Endothelial cell of umbilical vein (primary cell): ENCODE data around the gene TEX11. TPM values are rescaled to one million over a fixed set of nuclear protein-coding genes. Genes with fewer than 3 reads are reported as not detected.

Source experiments
- BruUV-seq: library from RNA; stranded (reverse); fragments of 400-500 nt; replicated peaks from 2 replicates; lab custom pipeline; 2021; lab: Mats Ljungman, UMichigan
- CTCF ChIA-PET: fragments of 300-600, 350-600 bp; sonication (Branson Sonifier 250); formaldehyde crosslinking; loops from one replicate; lab custom pipeline; 2021; ENCODE audit warnings: antibody characterized with exemption, inconsistent platforms; lab: Charles Lee
- POLR2A ChIA-PET: fragments of 300-600, 350-600 bp; sonication (Branson Sonifier 250); formaldehyde crosslinking; loops from one replicate; lab custom pipeline; 2021; ENCODE audit warnings: antibody characterized with exemption, inconsistent platforms; lab: Charles Lee
- DNase-seq: peaks from one replicate; pipeline ENCODE4 v3.0.0-alpha.2; 2011; ENCODE audit warnings: low read depth, low spot score
- FAIRE-seq: peaks from 2 replicates; lab custom pipeline; 2011; peaks lifted over from hg19 to GRCh38; lab: Jason Lieb, UNC
- H2AFZ ChIP-seq: 2 replicates; pipeline ENCODE4 v1.6.0; 2012; ENCODE audit warnings: low read depth, low read length, control low read depth, inconsistent platforms
- H3K27ac ChIP-seq: 2 replicates; pipeline ENCODE4 v1.5.1; 2011; ENCODE audit warnings: low read depth, mild to moderate bottlenecking, control low read depth, low read length, moderate library complexity; ENCODE audit not compliant: insufficient read depth
- H3K27me3 ChIP-seq, 2 experiments: 2 replicates each; pipeline versions ENCODE4 v1.6.0 to v1.6.1; 2011; ENCODE audit warnings: low read length in 2 of 2, mixed read lengths in 1 of 2; ENCODE audit not compliant: control insufficient read depth in 2 of 2, insufficient read depth in 2 of 2
- H3K36me3 ChIP-seq, 2 experiments: 2 replicates in 1 of 2; 3 replicates in 1 of 2; pipeline ENCODE4 v1.5.1; 2011; ENCODE audit warnings: low read length in 2 of 2, mild to moderate bottlenecking in 1 of 2, moderate library complexity in 1 of 2; ENCODE audit not compliant: control insufficient read depth in 2 of 2, insufficient read depth in 2 of 2; ENCODE audit errors: extremely low read depth in 1 of 2
- H3K4me1 ChIP-seq: 3 replicates; pipeline ENCODE4 v1.5.1; 2011; ENCODE audit warnings: mild to moderate bottlenecking, low read length; ENCODE audit not compliant: control insufficient read depth, insufficient read depth; ENCODE audit errors: extremely low read depth
- H3K4me2 ChIP-seq: 2 replicates; pipeline ENCODE4 v1.6.1; 2011; ENCODE audit warnings: low read length, control low read depth, mixed read lengths; ENCODE audit not compliant: insufficient read depth
- H3K4me3 ChIP-seq, 3 experiments: fragments of 200-600 bp in 1 of 3; sonication (generic), shearing (Covaris generic) in 1 of 3; replicated peaks in 1 of 3; 2 replicates each; pipeline ENCODE4 v1.5.1; 2011 to 2016; ENCODE audit warnings: control low read depth in 3 of 3, low read length in 3 of 3, mild to moderate bottlenecking in 2 of 3, inconsistent platforms in 1 of 3, low read depth in 1 of 3, moderate library complexity in 1 of 3; ENCODE audit not compliant: insufficient read depth in 1 of 3
- H3K79me2 ChIP-seq: 2 replicates; pipeline ENCODE4 v1.6.0; 2012; ENCODE audit warnings: low read length, inconsistent platforms; ENCODE audit not compliant: control insufficient read depth, insufficient read depth
- H3K9ac ChIP-seq: replicated peaks from 2 replicates; pipeline ENCODE3; 2011; ENCODE audit warnings: low read length, control low read depth; ENCODE audit not compliant: insufficient read depth; ENCODE audit errors: extremely low read depth
- H3K9me1 ChIP-seq: replicated peaks from 3 replicates; pipeline ENCODE4 v1.6.0; 2011; ENCODE audit warnings: mild to moderate bottlenecking, low read length; ENCODE audit not compliant: control insufficient read depth, insufficient read depth; ENCODE audit errors: extremely low read depth
- H3K9me3 ChIP-seq: replicated peaks from 2 replicates; pipeline ENCODE4 v1.5.1; 2012; ENCODE audit warnings: low read length, inconsistent platforms; ENCODE audit not compliant: control insufficient read depth, insufficient read depth
- H4K20me1 ChIP-seq: replicated peaks from 2 replicates; pipeline ENCODE3; 2011; ENCODE audit warnings: mild to moderate bottlenecking, low read length; ENCODE audit not compliant: control insufficient read depth, insufficient read depth; ENCODE audit errors: extremely low read depth
- CTCF ChIP-seq, 2 donors: IDR thresholded peaks; 1 replicate in 1 of 2; 2 replicates in 1 of 2; pipeline ENCODE4 v1.5.1; 2011; ENCODE audit warnings: low read length in 2 of 2, mild to moderate bottlenecking in 2 of 2, moderate library complexity in 2 of 2, control low read depth in 1 of 2, inconsistent platforms in 1 of 2, low read depth in 1 of 2; ENCODE audit not compliant: insufficient read depth in 1 of 2; ENCODE audit errors: extremely low read depth in 1 of 2
- EZH2 ChIP-seq: IDR thresholded peaks from 2 replicates; pipeline ENCODE4 v1.6.1; 2012; ENCODE audit warnings: borderline replicate concordance, low read depth, mild to moderate bottlenecking, moderate library complexity, low read length, inconsistent platforms; ENCODE audit not compliant: severe bottlenecking
- FOS ChIP-seq: IDR thresholded peaks from 2 replicates; pipeline ENCODE4 v1.6.1; 2011; ENCODE audit warnings: mild to moderate bottlenecking, low read length, moderate library complexity, borderline replicate concordance; ENCODE audit not compliant: insufficient read depth
- GATA2 ChIP-seq: IDR thresholded peaks from 2 replicates; pipeline ENCODE4 v1.7.0; 2011; ENCODE audit warnings: low read depth, mild to moderate bottlenecking, moderate library complexity, mixed read lengths, low read length; ENCODE audit not compliant: insufficient read length, insufficient read depth
- JUN ChIP-seq: IDR thresholded peaks from 2 replicates; pipeline ENCODE4 v1.6.1; 2011; ENCODE audit warnings: borderline replicate concordance, low read depth; ENCODE audit not compliant: insufficient read length, insufficient read depth
- MYC ChIP-seq: IDR thresholded peaks from one replicate; pipeline ENCODE4 v1.6.1; 2011; ENCODE audit warnings: mild to moderate bottlenecking, low read depth, low read length
- POLR2A ChIP-seq: IDR thresholded peaks from 2 replicates; pipeline ENCODE4 v1.6.1; 2012; ENCODE audit warnings: low read depth, mild to moderate bottlenecking, control low read depth, low read length
- POLR2AphosphoS5 ChIP-seq: IDR thresholded peaks from 2 replicates; pipeline ENCODE4 v1.6.1; 2012; ENCODE audit warnings: low read depth, mild to moderate bottlenecking, control low read depth, low read length, moderate library complexity; ENCODE audit not compliant: insufficient read depth
- dilution Hi-C: fragments of 300-500 bp; cut with MboI; formaldehyde crosslinking; loops from one replicate; pipeline ENCODE4 v1.15.0; 2019; ENCODE audit warnings: low sequenced_read_pairs; ENCODE audit not compliant: extremely low pct_ligation_motif_present
- intact Hi-C: fragments of 100-400 bp; cut with micrococcal nuclease; formaldehyde crosslinking; loops from one replicate; pipeline ENCODE4 v1.10.0; 2022
- polyA plus RNA-seq, 4 experiments: library from polyadenylated mRNA; depleted of rRNA in 3 of 4; stranded (reverse) in 3 of 4; unstranded in 1 of 4; fragments of >200 nt; gene quantifications; 2 replicates each; pipeline versions ENCODE4 v1.2.1 to v1.2.3, GENCODE V29; 2011 to 2012; ENCODE audit warnings: missing spikeins in 1 of 4
- total RNA-seq: library from RNA; stranded (reverse); gene quantifications from 2 replicates; pipeline ENCODE4 v1.2.3, GENCODE V29; 2021
- TF ChIP-seq, protein P1 (sequence below): IDR thresholded peaks from 2 replicates; pipeline ENCODE4 v1.6.1; 2011; ENCODE audit not compliant: insufficient read depth, insufficient read length

The TEX11 gene
- total and polyA plus RNA-seq, 2 donors (not counting 3 experiments of a cell fraction or from before 2014, with no cell fraction given): not detected

- DNase-seq (no peak), FAIRE-seq (no peak)
- H3K4me3 ChIP-seq: no peak overlapping the region
- no peaks in the 10 kb centered on the region for H3K79me2 ChIP-seq
- CTCF ChIA-PET: no interaction called here
- TF ChIP-seq POLR2AphosphoS5 (no peak), JUN (no peak), MYC (no peak), GATA2 (no peak), EZH2 (no peak), FOS (no peak), CTCF (IDR thresholded peaks at IDR 0.05; ENCODE audit: extremely low read depth in 1 of 2, insufficient read depth in 1 of 2, low read depth in 1 of 2, low read length in 2 of 2) (no peak), POLR2A (no peak)
- TF ChIP-seq, protein P1, sequence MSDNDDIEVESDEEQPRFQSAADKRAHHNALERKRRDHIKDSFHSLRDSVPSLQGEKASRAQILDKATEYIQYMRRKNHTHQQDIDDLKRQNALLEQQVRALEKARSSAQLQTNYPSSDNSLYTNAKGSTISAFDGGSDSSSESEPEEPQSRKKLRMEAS: no peak
- no peak overlapping the region for H3K27ac ChIP-seq
- no peaks in the 10 kb centered on the region for H3K9me1 ChIP-seq
- intact Hi-C loops (no loop called here), dilution Hi-C loops (no loop called here)
- POLR2A ChIA-PET: no interaction called here
- BruUV-seq: no TSS peak
- no peaks in the 10 kb centered on the region for H3K27me3 ChIP-seq
- H4K20me1 ChIP-seq: no peaks in the 10 kb centered on the region
- no peaks in the 10 kb centered on the region for H3K36me3 ChIP-seq
- no peak overlapping the region for H2AFZ ChIP-seq
- H3K9me3 ChIP-seq: no peaks in the 10 kb centered on the region
- no peaks in the 10 kb centered on the region for H3K4me1 ChIP-seq
- H3K9ac ChIP-seq: no peak overlapping the region
- H3K4me2 ChIP-seq: no peak overlapping the region
Observed at GRCh38 chrX:70621743-70622142, 286.8 kb downstream of the TEX11 start.
